HL-60 (cell line): ENCODE measurements around the gene ZNF382.

ENCODE experiments used
- DNase-seq, 2 experiments: peaks; one replicate each; pipeline ENCODE4 v3.0.0-alpha.2; 2010 to 2020; ENCODE audit warnings: low read depth in 1 of 2, low spot score in 1 of 2
- H3K27ac ChIP-seq: fragments of 250-450 bp; sonication (Bioruptor Pico); replicated peaks from 2 replicates; pipeline ENCODE4 v1.5.1; 2020; ENCODE audit warnings: mild to moderate bottlenecking, moderate library complexity
- H3K27me3 ChIP-seq: fragments of 250-450 bp; sonication (Bioruptor Pico); 2 replicates; pipeline ENCODE4 v1.5.1; 2021; ENCODE audit warnings: mild to moderate bottlenecking, moderate library complexity; ENCODE audit not compliant: insufficient read depth, poor library complexity, severe bottlenecking
- H3K4me3 ChIP-seq: replicated peaks from 2 replicates; pipeline ENCODE4 v1.5.1; 2011; ENCODE audit warnings: mild to moderate bottlenecking, control low read depth, low read length; ENCODE audit not compliant: insufficient read depth
- GABPA ChIP-seq: IDR thresholded peaks from 2 replicates; pipeline ENCODE4 v1.6.1; 2012; ENCODE audit warnings: low read depth
- POLR2AphosphoS5 ChIP-seq: IDR thresholded peaks from 2 replicates; pipeline ENCODE4 v1.6.1; 2012; ENCODE audit warnings: low read depth
- SPI1 ChIP-seq: IDR thresholded peaks from 2 replicates; pipeline ENCODE4 v1.6.1; 2012; ENCODE audit warnings: low read depth, mild to moderate bottlenecking, borderline replicate concordance
- TF ChIP-seq, protein P1 (sequence below): IDR thresholded peaks from 2 replicates; pipeline ENCODE4 v1.6.1; 2012; ENCODE audit warnings: low read depth; ENCODE audit not compliant: insufficient replicate concordance
- TF ChIP-seq, protein P2 (sequence below): IDR thresholded peaks from one replicate; pipeline ENCODE4 v1.5.1; 2011; ENCODE audit warnings: low read length, control low read depth, inconsistent platforms; ENCODE audit not compliant: insufficient read depth

ZNF382 gene

DNA sequence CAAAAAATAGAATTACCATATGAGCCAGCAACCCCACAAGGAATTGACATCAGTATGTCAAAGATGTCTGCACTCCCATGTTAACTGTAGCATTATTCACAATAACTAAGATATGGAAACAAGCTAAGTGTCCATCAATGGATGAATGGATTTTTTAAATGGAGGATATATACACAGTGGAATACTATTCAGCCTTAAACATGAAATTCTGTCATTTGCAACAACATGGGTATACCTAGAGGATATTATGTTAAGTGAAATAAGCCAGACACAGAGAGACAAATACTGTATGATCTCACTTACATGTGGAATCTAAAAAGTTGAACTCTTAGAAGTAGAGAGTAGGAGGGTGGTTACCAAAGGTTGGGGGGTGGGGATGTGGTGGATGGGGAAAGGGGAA, 74.3 kb downstream of the ZNF382 start:
- TF ChIP-seq, protein P1, sequence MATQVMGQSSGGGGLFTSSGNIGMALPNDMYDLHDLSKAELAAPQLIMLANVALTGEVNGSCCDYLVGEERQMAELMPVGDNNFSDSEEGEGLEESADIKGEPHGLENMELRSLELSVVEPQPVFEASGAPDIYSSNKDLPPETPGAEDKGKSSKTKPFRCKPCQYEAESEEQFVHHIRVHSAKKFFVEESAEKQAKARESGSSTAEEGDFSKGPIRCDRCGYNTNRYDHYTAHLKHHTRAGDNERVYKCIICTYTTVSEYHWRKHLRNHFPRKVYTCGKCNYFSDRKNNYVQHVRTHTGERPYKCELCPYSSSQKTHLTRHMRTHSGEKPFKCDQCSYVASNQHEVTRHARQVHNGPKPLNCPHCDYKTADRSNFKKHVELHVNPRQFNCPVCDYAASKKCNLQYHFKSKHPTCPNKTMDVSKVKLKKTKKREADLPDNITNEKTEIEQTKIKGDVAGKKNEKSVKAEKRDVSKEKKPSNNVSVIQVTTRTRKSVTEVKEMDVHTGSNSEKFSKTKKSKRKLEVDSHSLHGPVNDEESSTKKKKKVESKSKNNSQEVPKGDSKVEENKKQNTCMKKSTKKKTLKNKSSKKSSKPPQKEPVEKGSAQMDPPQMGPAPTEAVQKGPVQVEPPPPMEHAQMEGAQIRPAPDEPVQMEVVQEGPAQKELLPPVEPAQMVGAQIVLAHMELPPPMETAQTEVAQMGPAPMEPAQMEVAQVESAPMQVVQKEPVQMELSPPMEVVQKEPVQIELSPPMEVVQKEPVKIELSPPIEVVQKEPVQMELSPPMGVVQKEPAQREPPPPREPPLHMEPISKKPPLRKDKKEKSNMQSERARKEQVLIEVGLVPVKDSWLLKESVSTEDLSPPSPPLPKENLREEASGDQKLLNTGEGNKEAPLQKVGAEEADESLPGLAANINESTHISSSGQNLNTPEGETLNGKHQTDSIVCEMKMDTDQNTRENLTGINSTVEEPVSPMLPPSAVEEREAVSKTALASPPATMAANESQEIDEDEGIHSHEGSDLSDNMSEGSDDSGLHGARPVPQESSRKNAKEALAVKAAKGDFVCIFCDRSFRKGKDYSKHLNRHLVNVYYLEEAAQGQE, result no peak
- TF ChIP-seq, protein P2, sequence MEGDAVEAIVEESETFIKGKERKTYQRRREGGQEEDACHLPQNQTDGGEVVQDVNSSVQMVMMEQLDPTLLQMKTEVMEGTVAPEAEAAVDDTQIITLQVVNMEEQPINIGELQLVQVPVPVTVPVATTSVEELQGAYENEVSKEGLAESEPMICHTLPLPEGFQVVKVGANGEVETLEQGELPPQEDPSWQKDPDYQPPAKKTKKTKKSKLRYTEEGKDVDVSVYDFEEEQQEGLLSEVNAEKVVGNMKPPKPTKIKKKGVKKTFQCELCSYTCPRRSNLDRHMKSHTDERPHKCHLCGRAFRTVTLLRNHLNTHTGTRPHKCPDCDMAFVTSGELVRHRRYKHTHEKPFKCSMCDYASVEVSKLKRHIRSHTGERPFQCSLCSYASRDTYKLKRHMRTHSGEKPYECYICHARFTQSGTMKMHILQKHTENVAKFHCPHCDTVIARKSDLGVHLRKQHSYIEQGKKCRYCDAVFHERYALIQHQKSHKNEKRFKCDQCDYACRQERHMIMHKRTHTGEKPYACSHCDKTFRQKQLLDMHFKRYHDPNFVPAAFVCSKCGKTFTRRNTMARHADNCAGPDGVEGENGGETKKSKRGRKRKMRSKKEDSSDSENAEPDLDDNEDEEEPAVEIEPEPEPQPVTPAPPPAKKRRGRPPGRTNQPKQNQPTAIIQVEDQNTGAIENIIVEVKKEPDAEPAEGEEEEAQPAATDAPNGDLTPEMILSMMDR, result no peak
- TF ChIP-seq POLR2AphosphoS5 (no peak), GABPA (no peak), SPI1 (no peak)
- H3K4me3 ChIP-seq, result no peak overlapping the region
- H3K27me3 ChIP-seq, result no peaks in the 10 kb centered on the region
- DNase-seq, result no peak
- H3K27ac ChIP-seq, result no peak overlapping the region
